Coronary artery (tissue), 2 donors: ENCODE data around the gene RPL6.
"Not testable (repeated sequence)": the region's sequence is repeated elsewhere in the genome, so short reads cannot be mapped to it uniquely, and the experiment has no call there.

ENCODE experiments used
- DNase-seq: peaks from one replicate; pipeline ENCODE4 v3.0.0-alpha.2; 2017; ENCODE audit warnings: low spot score
- H3K27ac ChIP-seq, 2 donors: fragments of 200-600 bp; sonication (generic); one replicate each; pipeline ENCODE4 v1.5.1; 2016 to 2019
- H3K4me3 ChIP-seq: fragments of 200-600 bp; sonication (generic); 2 replicates; pipeline ENCODE4 v1.5.1; 2016; ENCODE audit warnings: mild to moderate bottlenecking, moderate library complexity
- TF ChIP-seq, protein P1 (sequence below): fragments of 200-600 bp; sonication (generic); IDR thresholded peaks from one replicate; pipeline ENCODE4 v1.5.1; 2019; ENCODE audit warnings: antibody characterized with exemption

The RPL6 gene

GRCh38 chr12:112446008-112446725 is 36.8 kb upstream of the RPL6 start:
- H3K27ac ChIP-seq, result no peak overlapping the region
- H3K4me3 ChIP-seq, result no peak overlapping the region
- DNase-seq, result no peak
- TF ChIP-seq, protein P1, sequence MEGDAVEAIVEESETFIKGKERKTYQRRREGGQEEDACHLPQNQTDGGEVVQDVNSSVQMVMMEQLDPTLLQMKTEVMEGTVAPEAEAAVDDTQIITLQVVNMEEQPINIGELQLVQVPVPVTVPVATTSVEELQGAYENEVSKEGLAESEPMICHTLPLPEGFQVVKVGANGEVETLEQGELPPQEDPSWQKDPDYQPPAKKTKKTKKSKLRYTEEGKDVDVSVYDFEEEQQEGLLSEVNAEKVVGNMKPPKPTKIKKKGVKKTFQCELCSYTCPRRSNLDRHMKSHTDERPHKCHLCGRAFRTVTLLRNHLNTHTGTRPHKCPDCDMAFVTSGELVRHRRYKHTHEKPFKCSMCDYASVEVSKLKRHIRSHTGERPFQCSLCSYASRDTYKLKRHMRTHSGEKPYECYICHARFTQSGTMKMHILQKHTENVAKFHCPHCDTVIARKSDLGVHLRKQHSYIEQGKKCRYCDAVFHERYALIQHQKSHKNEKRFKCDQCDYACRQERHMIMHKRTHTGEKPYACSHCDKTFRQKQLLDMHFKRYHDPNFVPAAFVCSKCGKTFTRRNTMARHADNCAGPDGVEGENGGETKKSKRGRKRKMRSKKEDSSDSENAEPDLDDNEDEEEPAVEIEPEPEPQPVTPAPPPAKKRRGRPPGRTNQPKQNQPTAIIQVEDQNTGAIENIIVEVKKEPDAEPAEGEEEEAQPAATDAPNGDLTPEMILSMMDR, result no peak

- no peak overlapping the region for H3K27ac ChIP-seq
- no peak overlapping the region for H3K4me3 ChIP-seq
- no peak for DNase-seq
- TF ChIP-seq, protein P1, result no peak
Measured at GRCh38 chr12:112443916-112444315, 34.5 kb upstream of the RPL6 start.

GRCh38 chr12:112440653-112441052 is 31.2 kb upstream of the RPL6 start:
- H3K27ac ChIP-seq, DNase-seq, H3K4me3 ChIP-seq: not testable (repeated sequence)

DNA sequence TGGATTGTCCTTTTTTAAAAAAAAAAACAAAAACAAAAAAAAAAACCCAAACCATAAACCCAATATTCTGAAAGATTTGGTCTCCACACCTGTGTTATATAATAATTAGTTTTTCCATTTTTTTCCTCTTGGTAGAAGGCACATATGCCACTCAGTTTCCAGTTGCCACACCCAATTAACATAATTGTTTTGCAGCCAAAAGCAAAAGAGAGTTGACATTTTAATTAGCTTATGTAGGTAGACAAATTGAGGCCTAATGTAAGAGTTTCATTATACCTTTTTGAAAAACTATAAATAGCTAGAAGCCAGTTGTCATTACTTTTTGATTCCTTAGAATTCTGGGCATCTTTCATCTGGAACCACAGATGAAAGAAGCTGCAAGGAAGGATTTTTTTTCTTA is 30.4 kb upstream of the RPL6 start:
- Histone ChIP-seq H3K4me3 (no peak overlapping the region), H3K27ac (no peak overlapping the region)
- TF ChIP-seq, protein P1, result no peak
- no peak for DNase-seq

GRCh38 chr12:112438645-112439044 is 29.2 kb upstream of the RPL6 start:
- not testable (repeated sequence) for H3K4me3 ChIP-seq, H3K27ac ChIP-seq, DNase-seq

GRCh38 chr12:112433551-112433950 is 24.1 kb upstream of the RPL6 start:
- H3K27ac ChIP-seq, result no peak overlapping the region
- no peak for DNase-seq
- no peak overlapping the region for H3K4me3 ChIP-seq
- TF ChIP-seq, protein P1, result no peak

DNA sequence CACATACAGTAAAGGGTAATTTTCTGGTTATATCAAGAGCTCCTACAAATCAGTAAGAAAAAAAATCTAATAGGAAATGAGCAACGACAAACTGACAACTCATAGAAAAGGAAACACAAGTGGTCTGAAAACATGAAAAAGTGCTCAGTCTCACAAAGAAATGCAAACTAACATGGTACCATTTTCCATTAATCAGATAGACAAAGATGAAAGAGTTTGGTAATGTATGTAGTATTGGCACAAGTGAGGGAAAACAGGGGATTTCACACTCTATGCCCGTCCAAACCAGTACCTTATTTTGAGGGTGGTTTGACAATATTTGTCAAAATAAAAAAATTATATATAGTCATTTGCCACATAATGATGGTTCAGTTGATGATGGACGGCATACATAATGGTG is 22.6 kb upstream of the RPL6 start:
- Histone ChIP-seq H3K27ac (no peak overlapping the region), H3K4me3 (no peak overlapping the region)
- TF ChIP-seq, protein P1, result no peak
- no peak for DNase-seq

DNA sequence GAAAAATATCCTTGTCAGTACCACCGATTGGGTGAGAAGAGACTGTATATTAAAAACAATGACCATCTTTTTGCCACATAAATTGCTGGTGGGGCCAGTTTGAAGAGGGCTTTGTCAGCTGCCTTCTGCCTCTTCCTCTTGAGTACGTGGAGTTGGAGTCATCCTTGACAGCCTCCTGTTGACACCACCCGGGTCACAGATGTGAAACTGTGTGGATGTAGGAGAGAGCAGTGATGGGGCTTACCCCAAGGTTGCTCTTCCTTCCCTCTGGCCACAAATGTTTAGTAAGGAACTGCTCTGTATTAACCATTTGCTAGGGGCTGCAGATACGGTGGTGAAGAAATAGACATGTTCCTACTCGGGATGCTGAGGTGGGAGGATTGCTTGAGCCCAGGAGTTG is 21.5 kb upstream of the RPL6 start:
- H3K4me3 ChIP-seq, result no peak overlapping the region
- TF ChIP-seq, protein P1, result no peak
- no peak overlapping the region for H3K27ac ChIP-seq
- DNase-seq, result no peak
